ENCODE measurements around the gene PPIL1. TPM values are rescaled to one million over a fixed set of nuclear protein-coding genes. Genes with fewer than 3 reads are reported as not detected.

Gene PPIL1
- total and polyA plus RNA-seq, 10 of the 15 experiments (the other 5 are each of a cell fraction or from before 2014, with no cell fraction given), result 39.5 to 95.8 (median 70.5) TPM

GRCh38 chr6:36836111-36837021, 38.2 kb downstream of the PPIL1 start:
- intact Hi-C loops (cut with micrococcal nuclease; ENCODE audit: unreplicated experiment), result no loop called here
- no TSS peak for BruUV-seq (replicated peaks)
- no peak overlapping the region for H3K9ac ChIP-seq (ENCODE audit: control insufficient read depth, insufficient read depth, low read length)
- H3K27ac ChIP-seq (ENCODE audit: control insufficient read depth, insufficient read depth), result no peak overlapping the region
- H4K20me1 ChIP-seq (ENCODE audit: control insufficient read depth, insufficient read depth), result no peaks in the 10 kb centered on the region
- H3K4me2 ChIP-seq (ENCODE audit: control insufficient read depth, insufficient read depth), result no peak overlapping the region
- H2AFZ ChIP-seq (ENCODE audit: control insufficient read depth, low read depth, low read length), result no peak overlapping the region
- WGBS (ENCODE audit: insufficient coverage, insufficient replicate concordance, low lambda C conversion rate, missing lambda C conversion rate), result 14% methylated on average over 3 of the region's 3 CpGs
- ChIA-PET SMC1A (ENCODE audit: uncharacterized antibody, unreplicated experiment) (interaction anchor here (1.0 kb wide), 1 partner anchor 9 kb away, joined by 3 read pairs; no protein-coding TSS in a partner anchor), CTCF (interaction anchor here (1.6 to 2.1 kb wide), 2 partner anchors 14 to 15 kb away, joined by 5 to 9 read pairs; no protein-coding TSS in a partner anchor), POLR2A (interaction anchor here (0.5 kb wide), 1 partner anchor 282 kb away, joined by 4 read pairs; no protein-coding TSS in a partner anchor), RAD21 (ENCODE audit: unreplicated experiment) (no interaction called here)
- in situ Hi-C loops (cut with MboI), result no loop called here
- TF ChIP-seq, protein P1, sequence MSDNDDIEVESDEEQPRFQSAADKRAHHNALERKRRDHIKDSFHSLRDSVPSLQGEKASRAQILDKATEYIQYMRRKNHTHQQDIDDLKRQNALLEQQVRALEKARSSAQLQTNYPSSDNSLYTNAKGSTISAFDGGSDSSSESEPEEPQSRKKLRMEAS (IDR thresholded peaks at IDR 0.05; ENCODE audit: low read depth, low read length), result no peak
- TF ChIP-seq CTCF (IDR thresholded peaks at IDR 0.05 in 2 of 3, conservative IDR thresholded peaks at IDR 0.05 in 1 of 3; ENCODE audit: control insufficient read depth in 2 of 3, extremely low read depth in 1 of 3, insufficient read depth in 1 of 3, low read depth in 3 of 3, low read length in 3 of 3), result peak in 2 of 3 experiments; percentile 8 to 15; a peak in 1 of 6 replicates
- DNase-seq (ENCODE audit: low read depth, low spot score) (no peak), FAIRE-seq (no peak), ATAC-seq (peak; percentile 63)
- H3K4me3 ChIP-seq, result no peak overlapping the region
- H3K4me1 ChIP-seq (ENCODE audit: control insufficient read depth, insufficient read depth, low read length), result 0 out of 2 replicates have a peak, but pooled peaks cover 4% of the 10 kb centered on the region
- H3K27me3 ChIP-seq (replicated peaks in 1 of 2; ENCODE audit: control insufficient read depth in 2 of 2, insufficient read depth in 2 of 2, low read length in 1 of 2), result peaks cover 4 to 17% of the 10 kb centered on the region in 2 experiments; a peak in 3 of 4 replicates
- no peaks in the 10 kb centered on the region for H3K36me3 ChIP-seq (ENCODE audit: control insufficient read depth in 2 of 2, insufficient read depth in 2 of 2, low read length in 1 of 2)
- no peaks in the 10 kb centered on the region; the same call in 2 of the 3 replicates for H3K9me3 ChIP-seq (replicated peaks; ENCODE audit: control insufficient read depth, insufficient read depth, low read length)
- H3K79me2 ChIP-seq (ENCODE audit: control insufficient read depth, insufficient read depth, low read length), result no peaks in the 10 kb centered on the region

Data from GM12878 (cell line).